Measurements from ENCODE around the gene EPS8L3. TPM values are rescaled to one million over a fixed set of nuclear protein-coding genes. Genes with fewer than 3 reads are reported as not detected.
"Not testable (repeated sequence)": the region's sequence is repeated elsewhere in the genome, so short reads cannot be mapped to it uniquely, and the experiment has no call there.

EPS8L3 gene
- polyA plus RNA-seq, 1 donor from 2014 or later: not detected

DNA sequence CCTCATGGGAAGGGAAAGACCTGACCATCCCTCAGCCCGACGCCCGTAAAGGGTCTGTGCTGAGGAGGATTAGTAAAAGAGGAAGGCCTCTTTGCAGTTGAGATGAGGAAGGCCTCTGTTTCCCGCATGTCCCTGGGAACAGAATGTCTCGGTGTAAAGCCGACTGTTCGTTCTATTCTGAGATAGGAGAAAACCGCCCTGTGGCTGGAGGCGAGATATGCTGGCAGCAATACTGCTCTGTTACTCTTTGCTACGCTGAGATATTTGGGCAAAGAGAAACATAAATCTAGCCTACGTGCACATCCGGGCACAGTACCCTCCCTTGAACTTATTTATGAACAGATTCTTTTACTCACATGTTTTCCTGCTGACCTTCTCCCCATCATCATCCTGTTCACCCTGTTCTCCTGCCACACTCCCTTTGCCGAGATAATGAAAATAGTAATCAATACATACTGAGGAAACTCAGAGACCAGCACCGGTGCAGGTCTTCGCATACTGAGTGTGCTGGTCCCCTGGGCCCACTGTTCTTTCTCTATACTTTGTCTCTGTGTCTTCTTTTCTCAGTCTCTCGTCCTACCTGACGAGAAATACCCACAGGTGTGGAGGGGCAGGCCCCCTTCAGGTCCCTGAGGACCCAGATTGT, 3.4 kb upstream of the EPS8L3 start:
- not testable (repeated sequence) for H3K36me3 Mint-ChIP-seq, H3K27me3 Mint-ChIP-seq, H3K27ac Mint-ChIP-seq, H3K4me3 Mint-ChIP-seq, H3K4me1 Mint-ChIP-seq, H3K9me3 Mint-ChIP-seq

DNA sequence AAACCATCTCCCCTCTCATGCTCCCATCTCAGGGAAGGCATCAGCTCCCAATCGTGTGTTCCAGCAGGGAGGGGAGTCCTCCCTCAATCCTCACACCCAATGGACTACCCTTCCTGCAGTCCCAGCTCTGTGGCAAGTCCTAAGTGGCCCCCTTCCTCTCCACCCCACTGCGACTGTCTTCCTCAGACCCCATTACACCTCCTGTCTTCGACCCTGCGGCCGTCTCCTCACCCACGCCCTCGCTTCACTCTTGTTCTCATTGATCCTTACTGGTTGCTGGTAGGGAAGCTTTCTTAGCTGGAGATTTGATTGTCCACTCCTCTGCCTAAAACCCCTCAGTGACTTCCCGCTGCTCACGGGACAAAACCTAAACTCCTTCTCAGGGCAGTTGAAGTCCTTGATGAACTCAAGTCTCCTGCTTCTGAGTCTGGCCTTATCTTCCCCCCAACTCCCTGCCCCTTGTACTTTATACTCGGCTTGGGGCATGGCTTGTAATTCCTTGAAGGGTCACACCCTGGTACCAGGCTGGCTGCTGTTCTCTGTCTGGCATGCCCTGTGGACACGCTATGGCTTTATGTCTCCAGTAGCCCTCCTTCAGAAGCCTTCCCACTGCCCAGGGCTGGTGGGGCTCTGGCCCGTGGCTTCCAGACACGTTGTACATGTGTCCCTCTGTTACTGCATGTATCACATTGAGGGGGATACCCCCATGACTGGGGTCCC, 2.3 kb upstream of the EPS8L3 start:
- no peaks in the 10 kb centered on the region for H3K36me3 Mint-ChIP-seq
- H3K4me3 Mint-ChIP-seq: no peak overlapping the region
- H3K27me3 Mint-ChIP-seq: no peaks in the 10 kb centered on the region
- H3K4me1 Mint-ChIP-seq: peaks cover 0 to 2% (median 0%) of the 10 kb centered on the region in 3 donors
- peaks cover 0 to 4% (median 0%) of the 10 kb centered on the region in 3 donors for H3K9me3 Mint-ChIP-seq
- no peak overlapping the region for H3K27ac Mint-ChIP-seq

DNA sequence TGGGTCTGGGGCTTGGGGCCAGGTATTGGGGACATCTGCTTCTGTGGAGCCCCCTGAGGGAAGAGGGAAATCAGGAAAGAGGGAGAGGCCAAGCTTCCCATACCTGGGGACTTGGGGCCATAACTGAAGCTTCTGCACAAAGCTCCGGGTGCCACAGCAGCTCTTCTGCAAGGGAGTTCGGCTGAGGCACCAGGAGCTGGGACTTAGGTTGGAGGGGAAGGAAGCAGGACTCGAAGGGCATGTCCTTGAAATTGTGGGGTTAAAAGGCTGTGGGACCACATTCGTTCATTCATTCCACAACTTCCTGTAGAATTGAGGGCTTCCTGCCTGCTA, 1.7 kb upstream of the EPS8L3 start:
- Mint-ChIP-seq H3K27me3 (no peaks in the 10 kb centered on the region), H3K36me3 (no peaks in the 10 kb centered on the region), H3K27ac (no peak overlapping the region), H3K4me3 (no peak overlapping the region), H3K4me1 (peaks cover 0 to 2% (median 0%) of the 10 kb centered on the region in 3 donors), H3K9me3 (peaks cover 0 to 4% (median 0%) of the 10 kb centered on the region in 3 donors)

DNA sequence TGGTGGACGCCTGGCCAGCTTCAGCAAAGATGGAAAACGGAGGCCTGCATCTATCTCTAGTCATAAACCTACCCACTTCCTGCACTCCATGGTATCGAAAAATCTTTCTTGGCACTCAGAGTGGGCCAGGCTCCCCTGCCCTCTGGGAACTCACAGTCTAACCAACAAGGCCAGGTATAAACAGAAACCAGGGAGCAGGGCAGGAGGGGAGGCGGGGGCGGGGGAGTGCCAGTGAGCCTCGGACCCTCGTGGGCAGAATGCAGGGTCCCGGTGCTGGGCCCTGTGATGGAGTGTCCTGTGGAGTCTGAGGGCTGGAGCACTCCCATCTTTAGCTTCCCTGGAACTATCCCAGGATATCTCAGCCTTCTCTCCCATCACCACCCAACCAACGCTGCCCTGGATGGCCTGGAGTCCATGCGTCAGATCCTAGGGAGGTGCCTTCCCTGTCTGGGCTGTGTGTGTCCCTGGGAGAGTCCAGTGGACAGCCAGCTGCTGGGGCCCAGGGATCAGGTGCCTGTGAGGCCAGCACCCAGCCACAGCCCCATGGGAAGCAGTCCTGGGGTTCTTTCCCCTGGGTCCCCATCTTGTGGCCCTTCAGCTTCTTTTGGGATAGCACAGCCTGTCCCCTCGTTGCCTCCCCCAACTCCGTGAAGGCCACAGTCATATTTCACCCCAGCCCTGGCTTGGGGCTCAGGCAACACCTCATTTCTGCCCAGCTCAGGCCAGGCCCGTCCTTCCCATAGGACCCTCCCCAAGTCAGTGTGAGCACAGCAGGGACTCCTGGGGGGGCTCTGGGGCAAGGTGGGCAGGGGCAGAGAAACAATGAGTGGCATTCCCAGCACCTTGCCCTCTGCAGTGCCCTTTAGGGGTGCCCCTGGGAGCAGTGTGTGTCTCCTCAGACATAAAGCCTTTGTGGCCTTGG, 1.1 kb upstream of the EPS8L3 start:
- Mint-ChIP-seq H3K4me1 (peaks cover 0 to 2% (median 0%) of the 10 kb centered on the region in 3 donors), H3K27ac (no peak overlapping the region), H3K4me3 (no peak overlapping the region)

DNA sequence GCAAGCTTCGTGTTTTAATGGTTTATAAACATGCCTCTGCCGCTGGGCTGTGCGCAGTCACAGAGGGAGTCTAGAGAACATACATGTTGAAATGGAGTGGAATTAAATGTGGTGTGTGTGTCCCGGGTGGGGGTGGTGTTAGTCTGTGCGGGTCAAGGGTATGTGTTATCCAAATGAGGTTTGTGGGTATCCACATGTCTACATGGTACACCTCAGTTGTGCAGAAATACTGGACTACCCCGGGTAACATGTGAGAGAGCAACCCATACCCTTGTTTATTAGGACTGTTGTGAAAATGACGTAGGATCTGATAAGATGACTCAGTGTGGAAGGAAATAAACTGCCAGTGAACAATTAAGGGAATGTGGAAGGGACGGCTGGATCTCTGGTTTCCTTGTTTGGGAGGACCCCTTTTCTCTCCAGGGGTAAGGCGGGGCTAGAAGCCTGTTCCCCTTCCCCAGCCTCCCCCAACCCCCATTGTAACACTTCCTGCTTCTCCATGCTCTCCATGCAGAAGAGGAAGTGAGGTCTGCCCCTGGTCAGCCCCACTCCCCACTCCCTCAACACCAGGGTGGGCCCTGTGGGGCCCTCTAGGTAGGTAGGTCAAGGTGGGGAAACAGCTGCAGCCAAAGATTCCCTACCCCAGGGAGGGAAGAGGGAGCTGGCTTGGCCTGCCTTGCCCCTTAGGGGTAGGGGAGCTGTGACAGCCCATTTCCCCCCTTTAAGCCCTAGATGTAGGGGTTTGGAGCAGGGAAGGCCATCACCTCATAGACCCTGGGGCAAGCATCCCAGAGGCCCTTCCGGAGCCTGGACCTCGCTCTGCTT, 690 bp downstream of the EPS8L3 start:
- no peaks in the 10 kb centered on the region for H3K27me3 Mint-ChIP-seq
- peaks cover 0 to 2% (median 0%) of the 10 kb centered on the region in 3 donors for H3K4me1 Mint-ChIP-seq
- H3K27ac Mint-ChIP-seq: peak overlapping the region in 1 of 3 donors; percentile 48
- no peaks in the 10 kb centered on the region for H3K36me3 Mint-ChIP-seq
- peak overlapping the region in 1 of 4 donors; percentile 1 for H3K4me3 Mint-ChIP-seq
- H3K9me3 Mint-ChIP-seq: peaks cover 0 to 4% (median 0%) of the 10 kb centered on the region in 3 donors

More for the DNA sequence above, 1.1 kb upstream of the EPS8L3 start:
- no peaks in the 10 kb centered on the region for H3K36me3 Mint-ChIP-seq
- peaks cover 0 to 4% (median 0%) of the 10 kb centered on the region in 3 donors for H3K9me3 Mint-ChIP-seq
- H3K27me3 Mint-ChIP-seq: no peaks in the 10 kb centered on the region

DNA sequence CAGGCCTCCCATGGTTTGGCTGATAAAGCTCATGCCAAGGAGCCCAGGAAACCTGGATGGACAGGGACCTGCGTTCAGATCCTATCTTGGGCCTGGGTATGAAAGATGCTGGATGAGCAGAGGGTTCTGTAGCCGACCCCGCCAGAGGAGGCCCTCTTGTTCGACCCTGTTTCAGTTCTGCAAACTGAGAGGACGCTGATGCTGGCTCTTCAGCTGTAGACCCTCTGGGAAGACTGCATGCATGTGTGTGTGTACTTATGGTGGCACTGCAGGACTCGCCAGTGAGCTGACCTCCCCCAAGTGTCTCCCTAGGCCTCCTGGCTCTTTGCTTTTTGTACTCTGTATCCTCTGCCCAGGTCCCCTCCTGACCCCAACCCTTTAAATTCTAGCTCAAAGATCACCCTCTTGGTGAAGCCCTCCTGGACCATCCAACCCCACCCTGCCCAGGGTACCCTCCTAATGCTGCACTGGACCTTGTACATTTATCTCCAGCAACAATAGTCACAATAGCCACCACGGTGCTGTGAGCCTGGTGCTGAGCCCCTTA, 1.6 kb downstream of the EPS8L3 start:
- Mint-ChIP-seq H3K4me1 (peaks cover 0 to 2% (median 0%) of the 10 kb centered on the region in 3 donors), H3K4me3 (no peak overlapping the region), H3K27ac (no peak overlapping the region), H3K9me3 (peaks cover 0 to 4% (median 0%) of the 10 kb centered on the region in 3 donors), H3K36me3 (no peaks in the 10 kb centered on the region), H3K27me3 (no peaks in the 10 kb centered on the region)

DNA sequence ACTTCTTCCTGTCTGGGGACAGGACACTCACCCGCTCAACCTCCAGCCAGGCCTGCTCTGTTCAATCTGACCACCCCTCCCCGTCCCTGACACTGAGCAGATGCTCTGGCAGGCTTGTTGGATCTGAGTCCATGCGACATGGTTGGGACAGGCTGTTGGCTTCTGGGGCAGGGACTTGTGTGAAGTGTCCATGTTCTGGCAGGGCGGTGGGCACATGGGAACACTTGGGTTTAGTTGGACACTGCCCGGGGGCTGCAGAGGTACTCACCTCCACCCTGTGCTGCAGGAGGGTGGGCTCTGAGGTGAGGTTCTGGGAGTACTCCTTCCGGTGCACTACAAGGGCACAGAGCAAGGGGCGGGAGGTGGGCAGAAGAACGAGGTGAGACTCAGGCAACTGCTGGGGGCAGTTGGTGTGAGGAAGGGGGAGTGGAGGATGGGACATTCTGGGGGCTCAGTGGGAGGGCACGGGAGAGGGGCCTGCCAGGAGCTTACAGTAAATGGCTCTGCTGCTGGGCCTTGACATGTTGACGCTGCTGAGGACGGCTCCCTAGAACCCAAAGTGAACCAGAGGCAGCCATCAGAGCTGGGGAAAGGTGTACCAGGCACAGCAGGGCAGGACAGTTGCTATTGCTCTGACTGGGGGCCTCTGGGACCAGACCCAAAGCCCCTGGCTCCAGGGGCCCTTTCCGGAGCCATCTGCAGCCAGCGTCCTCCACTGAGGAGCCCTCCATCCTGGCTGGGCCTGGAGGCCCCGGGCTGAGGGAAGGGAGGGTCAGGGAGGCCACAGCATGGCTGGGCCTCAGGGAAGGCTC, 2.3 kb downstream of the EPS8L3 start:
- Mint-ChIP-seq H3K27ac (no peak overlapping the region), H3K27me3 (no peaks in the 10 kb centered on the region), H3K4me3 (no peak overlapping the region), H3K4me1 (peaks cover 0 to 2% (median 0%) of the 10 kb centered on the region in 3 donors), H3K36me3 (no peaks in the 10 kb centered on the region), H3K9me3 (peaks cover 0 to 4% (median 0%) of the 10 kb centered on the region in 3 donors)

DNA sequence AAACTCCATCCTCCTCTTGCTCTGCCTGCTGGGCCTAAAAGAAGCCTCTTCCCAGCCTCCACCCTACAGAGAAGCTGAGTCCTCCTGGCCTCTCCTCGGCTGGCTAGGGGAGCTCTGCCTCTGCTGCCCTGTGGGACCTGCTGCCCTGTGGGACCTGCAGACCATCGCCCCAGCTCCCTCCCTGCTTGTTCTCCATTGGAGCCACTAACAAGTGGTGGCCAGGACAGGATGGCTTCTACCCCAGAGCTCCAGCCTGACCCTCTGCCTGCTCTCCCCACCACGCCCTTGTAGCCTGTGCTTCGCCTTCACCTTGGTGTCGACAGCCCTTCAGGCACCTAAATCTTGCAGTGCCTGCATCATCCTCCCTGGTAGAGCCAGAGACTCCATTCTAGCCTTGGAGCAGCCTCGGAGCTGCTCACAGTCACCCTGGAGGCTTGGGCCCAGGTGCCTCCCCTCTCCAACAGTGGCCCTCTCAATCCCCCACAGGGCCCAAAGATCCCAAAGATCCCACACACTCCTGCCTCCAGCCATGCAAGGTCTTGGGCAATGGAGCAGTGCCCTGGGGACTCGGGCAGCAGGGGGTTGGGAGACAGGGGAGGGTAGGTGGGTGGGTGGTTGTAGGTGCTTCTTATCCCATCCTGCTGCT, 3.0 kb downstream of the EPS8L3 start:
- Mint-ChIP-seq H3K4me1 (peaks cover 0 to 3% (median 0%) of the 10 kb centered on the region in 3 donors), H3K36me3 (no peaks in the 10 kb centered on the region), H3K27me3 (no peaks in the 10 kb centered on the region), H3K9me3 (peaks cover 0 to 4% (median 0%) of the 10 kb centered on the region in 3 donors), H3K4me3 (no peak overlapping the region), H3K27ac (no peak overlapping the region)

DNA sequence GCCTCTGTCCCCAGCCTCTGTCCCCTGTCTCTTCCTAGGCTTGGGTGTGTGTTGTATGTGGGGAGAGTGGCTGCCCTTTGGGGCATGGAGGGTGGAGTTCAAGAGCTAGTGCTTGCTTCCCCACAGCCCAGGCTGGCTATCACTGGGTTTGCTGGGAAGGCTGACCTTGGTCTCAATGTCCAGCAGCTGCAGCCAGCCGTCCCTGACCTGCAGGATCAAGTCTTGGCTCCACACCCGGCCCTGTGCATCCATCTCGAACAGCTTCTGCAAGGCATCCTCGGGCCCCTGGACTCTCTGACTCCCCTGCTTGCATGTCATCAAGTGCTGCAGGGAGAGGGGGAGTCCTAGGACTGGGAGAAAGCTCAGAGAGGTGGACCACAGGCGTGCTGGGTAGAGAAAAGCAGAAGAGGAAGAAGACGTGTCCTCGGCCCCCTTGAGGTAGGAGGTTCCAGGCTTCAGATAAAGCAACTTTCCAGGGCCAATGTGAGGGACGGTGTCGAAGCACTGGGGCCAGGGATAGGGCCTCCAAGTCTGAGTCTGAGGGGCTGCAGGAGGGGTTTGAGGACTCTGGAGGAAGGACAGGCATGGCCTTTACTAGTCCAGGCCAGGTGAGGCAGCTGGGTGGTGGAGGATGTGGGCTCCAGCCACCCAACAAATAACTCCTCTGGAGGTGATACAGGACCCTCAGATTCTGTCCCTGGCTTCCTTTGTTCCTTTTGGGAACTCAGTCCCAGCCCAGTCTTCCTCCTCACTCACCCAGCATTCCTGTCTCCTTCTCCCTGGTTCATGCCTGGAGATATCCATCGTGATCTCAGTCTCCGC, 4.0 kb downstream of the EPS8L3 start:
- H3K4me1 Mint-ChIP-seq: peaks cover 0 to 3% (median 0%) of the 10 kb centered on the region in 3 donors
- no peak overlapping the region for H3K27ac Mint-ChIP-seq
- H3K27me3 Mint-ChIP-seq: no peaks in the 10 kb centered on the region

DNA sequence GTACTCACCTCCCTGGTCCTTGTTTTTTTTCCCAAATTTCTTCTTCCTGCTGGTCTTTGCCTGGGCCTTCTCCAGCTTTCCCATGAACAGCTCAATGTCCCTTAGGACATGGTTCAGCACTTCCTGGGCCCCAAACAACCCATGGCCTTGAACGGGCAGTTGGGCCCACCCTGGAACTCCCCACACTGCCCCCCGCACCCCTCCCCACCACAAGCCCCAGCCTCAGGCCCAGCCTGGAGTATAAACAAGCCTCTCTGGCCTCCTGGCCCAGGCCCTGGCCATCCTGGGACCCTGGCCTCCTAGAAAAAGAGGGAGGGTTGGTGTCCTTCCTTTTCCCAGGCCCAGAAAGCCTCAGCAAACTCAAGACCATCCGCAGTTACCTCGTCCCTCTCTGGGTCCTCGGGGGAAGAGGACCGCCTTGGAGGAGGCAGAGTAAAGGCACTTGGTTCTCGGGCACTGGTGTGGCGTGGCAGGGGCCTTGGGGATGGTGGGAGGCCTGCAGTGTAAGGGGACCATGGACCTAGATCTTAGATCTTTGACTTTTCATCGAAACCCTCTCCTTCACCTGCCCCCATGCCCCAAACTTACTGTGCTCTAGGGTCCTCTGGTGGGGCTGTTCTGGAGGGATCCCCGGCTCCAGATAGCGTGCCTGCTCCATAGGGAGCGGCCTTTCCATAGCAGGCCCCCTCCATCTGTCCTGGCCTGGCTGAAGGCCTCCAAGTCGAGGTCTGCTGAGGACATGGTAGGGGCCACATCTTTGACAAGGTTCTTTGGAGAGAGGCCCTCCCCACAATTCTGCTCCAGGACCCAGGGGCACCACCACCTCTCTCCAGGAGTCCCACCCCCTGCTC, 5.6 kb downstream of the EPS8L3 start:
- H3K27me3 Mint-ChIP-seq: peaks cover 5% of the 10 kb centered on the region
- peaks cover 0 to 3% (median 0%) of the 10 kb centered on the region in 3 donors for H3K4me1 Mint-ChIP-seq
- peak overlapping the region in 1 of 3 donors; percentile 92 for H3K27ac Mint-ChIP-seq
- H3K9me3 Mint-ChIP-seq: peaks cover 0 to 4% (median 0%) of the 10 kb centered on the region in 3 donors
- H3K4me3 Mint-ChIP-seq: no peak overlapping the region
- no peaks in the 10 kb centered on the region for H3K36me3 Mint-ChIP-seq

More for the DNA sequence above, 4.0 kb downstream of the EPS8L3 start:
- no peaks in the 10 kb centered on the region for H3K36me3 Mint-ChIP-seq
- H3K4me3 Mint-ChIP-seq: no peak overlapping the region
- H3K9me3 Mint-ChIP-seq: peaks cover 0 to 4% (median 0%) of the 10 kb centered on the region in 3 donors

DNA sequence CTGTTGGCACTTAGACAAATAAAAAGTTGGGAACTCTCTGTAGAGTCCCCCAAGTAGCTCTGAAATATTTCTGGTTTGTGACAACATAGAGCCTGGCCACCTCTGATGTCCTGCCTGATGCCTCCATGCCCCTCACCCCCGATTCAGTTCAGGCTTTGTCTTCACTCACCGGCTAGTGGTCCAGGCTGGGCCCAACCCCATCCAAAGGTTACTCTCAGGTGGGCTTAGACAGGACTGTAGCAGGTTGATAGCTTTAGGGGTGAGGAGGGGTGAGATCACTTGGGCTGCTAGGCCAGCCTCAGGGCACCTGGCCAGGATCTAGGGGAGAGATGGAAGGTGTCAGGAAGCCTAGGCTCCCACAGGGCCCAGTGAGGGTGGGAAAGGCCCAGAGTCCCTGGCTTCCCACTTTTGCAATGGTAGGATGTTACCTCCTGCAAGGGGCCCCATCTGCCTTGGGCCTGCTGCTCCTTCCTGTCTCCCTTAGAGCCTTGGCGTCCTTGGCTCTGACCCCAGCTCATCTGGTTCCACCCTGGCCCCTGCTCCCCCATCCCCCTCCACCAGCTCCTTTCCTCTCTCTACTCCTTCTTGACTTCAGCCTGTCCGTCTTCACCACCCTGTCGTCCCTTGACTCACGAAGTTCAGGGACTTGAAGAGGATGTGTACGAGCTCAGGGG, 6.7 kb downstream of the EPS8L3 start:
- Mint-ChIP-seq H3K4me3 (no peak overlapping the region), H3K36me3 (no peaks in the 10 kb centered on the region), H3K4me1 (peaks cover 0 to 1% (median 0%) of the 10 kb centered on the region in 3 donors), H3K9me3 (no peaks in the 10 kb centered on the region), H3K27ac (peak overlapping the region in 1 of 3 donors; percentile 92), H3K27me3 (peaks cover 8% of the 10 kb centered on the region)

All from IgD-negative memory B cell (primary cell).